Muscle layer of colon (tissue), 2 donors: ENCODE results near the gene ABCF1.

Source experiments
- H3K27ac ChIP-seq: one replicate; pipeline ENCODE4 v1.7.0; 2013; ENCODE audit warnings: low read depth, mild to moderate bottlenecking, low read length, moderate library complexity
- H3K27me3 ChIP-seq, 2 donors: one replicate each; pipeline ENCODE4 v1.7.0; 2013; ENCODE audit warnings: low read length in 2 of 2, mild to moderate bottlenecking in 2 of 2; ENCODE audit not compliant: insufficient read depth in 2 of 2, control insufficient read depth in 1 of 2
- H3K36me3 ChIP-seq: one replicate; pipeline ENCODE4 v1.7.0; 2013; ENCODE audit warnings: mild to moderate bottlenecking, low read length; ENCODE audit not compliant: insufficient read depth
- H3K4me1 ChIP-seq: one replicate; pipeline ENCODE4 v1.7.0; 2013; ENCODE audit warnings: mild to moderate bottlenecking, low read length; ENCODE audit not compliant: insufficient read depth
- H3K4me3 ChIP-seq, 2 donors: one replicate each; pipeline ENCODE4 v1.7.0; 2013; ENCODE audit warnings: low read length in 2 of 2, low read depth in 1 of 2, mild to moderate bottlenecking in 1 of 2, moderate library complexity in 1 of 2
- H3K9ac ChIP-seq: one replicate; pipeline ENCODE4 v1.7.0; 2013; ENCODE audit warnings: low read length
- H3K9me3 ChIP-seq: one replicate; pipeline ENCODE4 v1.7.0; 2013; ENCODE audit warnings: mild to moderate bottlenecking, low read length
- donor health status: abdominal sarcoma.
- donor health status: Adenocarcinoma of cecum.

ABCF1 gene

GRCh38 chr6:30562470-30563425, 8.5 kb upstream of the ABCF1 start:
- Histone ChIP-seq H3K36me3 (peaks cover 19% of the 10 kb centered on the region), H3K9me3 (no peaks in the 10 kb centered on the region), H3K27me3 (no peaks in the 10 kb centered on the region), H3K27ac (no peak overlapping the region), H3K4me3 (no peak overlapping the region), H3K4me1 (peaks cover 9% of the 10 kb centered on the region), H3K9ac (no peak overlapping the region)

- Histone ChIP-seq H3K4me3 (no peak overlapping the region), H3K27me3 (no peaks in the 10 kb centered on the region), H3K4me1 (no peaks in the 10 kb centered on the region), H3K9ac (no peak overlapping the region), H3K36me3 (peaks cover 19% of the 10 kb centered on the region), H3K27ac (no peak overlapping the region), H3K9me3 (no peaks in the 10 kb centered on the region)
Observed at GRCh38 chr6:30564114-30564513, 7.1 kb upstream of the ABCF1 start.

- no peak overlapping the region for H3K4me3 ChIP-seq
- peaks cover 19% of the 10 kb centered on the region for H3K36me3 ChIP-seq
- no peaks in the 10 kb centered on the region for H3K27me3 ChIP-seq
- H3K4me1 ChIP-seq: peaks cover 13% of the 10 kb centered on the region
- H3K27ac ChIP-seq: no peak overlapping the region
- H3K9me3 ChIP-seq: no peaks in the 10 kb centered on the region
- H3K9ac ChIP-seq: no peak overlapping the region
Observed at GRCh38 chr6:30565772-30566171, 5.5 kb upstream of the ABCF1 start.

GRCh38 chr6:30568245-30568644, 3.0 kb upstream of the ABCF1 start:
- H3K4me3 ChIP-seq: no peak overlapping the region
- H3K4me1 ChIP-seq: peaks cover 27% of the 10 kb centered on the region
- no peak overlapping the region for H3K27ac ChIP-seq
- no peaks in the 10 kb centered on the region for H3K9me3 ChIP-seq
- H3K9ac ChIP-seq: no peak overlapping the region
- H3K27me3 ChIP-seq: no peaks in the 10 kb centered on the region
- peaks cover 3% of the 10 kb centered on the region for H3K36me3 ChIP-seq

- Histone ChIP-seq H3K9ac (peak overlapping the region; percentile 73), H3K36me3 (peaks cover 7% of the 10 kb centered on the region), H3K27ac (no peak overlapping the region), H3K9me3 (no peaks in the 10 kb centered on the region), H3K4me3 (peak overlapping the region; percentile 47 to 85), H3K4me1 (peaks cover 41% of the 10 kb centered on the region), H3K27me3 (no peaks in the 10 kb centered on the region)
Observed at GRCh38 chr6:30570263-30570662, 979 bp upstream of the ABCF1 start.

GRCh38 chr6:30570740-30571074, 535 bp upstream of the ABCF1 start:
- Histone ChIP-seq H3K9me3 (no peaks in the 10 kb centered on the region), H3K4me3 (peak overlapping the region; percentile 47 to 85), H3K27me3 (no peaks in the 10 kb centered on the region), H3K4me1 (peaks cover 41% of the 10 kb centered on the region), H3K27ac (peak overlapping the region; percentile 92), H3K36me3 (peaks cover 7% of the 10 kb centered on the region), H3K9ac (peak overlapping the region; percentile 73)

- Histone ChIP-seq H3K9me3 (no peaks in the 10 kb centered on the region), H3K36me3 (peaks cover 9% of the 10 kb centered on the region), H3K27me3 (no peaks in the 10 kb centered on the region), H3K9ac (peak overlapping the region; percentile 81), H3K4me3 (peak overlapping the region; percentile 47 to 85), H3K27ac (peak overlapping the region; percentile 92), H3K4me1 (peaks cover 41% of the 10 kb centered on the region)
Observed at GRCh38 chr6:30571762-30572082, 480 bp downstream of the ABCF1 start.

- peak overlapping the region; percentile 81 for H3K9ac ChIP-seq
- peak overlapping the region; percentile 47 to 85 for H3K4me3 ChIP-seq
- H3K27ac ChIP-seq: peak overlapping the region; percentile 92
- no peaks in the 10 kb centered on the region for H3K27me3 ChIP-seq
- H3K4me1 ChIP-seq: peaks cover 41% of the 10 kb centered on the region
- H3K9me3 ChIP-seq: no peaks in the 10 kb centered on the region
- H3K36me3 ChIP-seq: peaks cover 13% of the 10 kb centered on the region
Observed at GRCh38 chr6:30572148-30572547, 906 bp downstream of the ABCF1 start.

- H3K27ac ChIP-seq: no peak overlapping the region
- no peaks in the 10 kb centered on the region for H3K9me3 ChIP-seq
- peaks cover 22% of the 10 kb centered on the region for H3K36me3 ChIP-seq
- H3K9ac ChIP-seq: no peak overlapping the region
- H3K27me3 ChIP-seq: no peaks in the 10 kb centered on the region
- H3K4me3 ChIP-seq: no peak overlapping the region
- peaks cover 41% of the 10 kb centered on the region for H3K4me1 ChIP-seq
Observed at GRCh38 chr6:30573113-30573512, 1.9 kb downstream of the ABCF1 start.

GRCh38 chr6:30578051-30578450, 6.8 kb downstream of the ABCF1 start:
- Histone ChIP-seq H3K27me3 (no peaks in the 10 kb centered on the region), H3K27ac (no peak overlapping the region), H3K4me3 (no peak overlapping the region), H3K9me3 (no peaks in the 10 kb centered on the region), H3K36me3 (peaks cover 63% of the 10 kb centered on the region), H3K4me1 (peaks cover 16% of the 10 kb centered on the region), H3K9ac (no peak overlapping the region)

- Histone ChIP-seq H3K36me3 (peaks cover 82% of the 10 kb centered on the region), H3K4me1 (no peaks in the 10 kb centered on the region), H3K27ac (no peak overlapping the region), H3K4me3 (no peak overlapping the region), H3K9ac (no peak overlapping the region), H3K27me3 (no peaks in the 10 kb centered on the region), H3K9me3 (no peaks in the 10 kb centered on the region)
Observed at GRCh38 chr6:30583921-30584320, 12.7 kb downstream of the ABCF1 start.
